ENCODE data around the gene OR11A1.

- TF ChIP-seq, protein P1, sequence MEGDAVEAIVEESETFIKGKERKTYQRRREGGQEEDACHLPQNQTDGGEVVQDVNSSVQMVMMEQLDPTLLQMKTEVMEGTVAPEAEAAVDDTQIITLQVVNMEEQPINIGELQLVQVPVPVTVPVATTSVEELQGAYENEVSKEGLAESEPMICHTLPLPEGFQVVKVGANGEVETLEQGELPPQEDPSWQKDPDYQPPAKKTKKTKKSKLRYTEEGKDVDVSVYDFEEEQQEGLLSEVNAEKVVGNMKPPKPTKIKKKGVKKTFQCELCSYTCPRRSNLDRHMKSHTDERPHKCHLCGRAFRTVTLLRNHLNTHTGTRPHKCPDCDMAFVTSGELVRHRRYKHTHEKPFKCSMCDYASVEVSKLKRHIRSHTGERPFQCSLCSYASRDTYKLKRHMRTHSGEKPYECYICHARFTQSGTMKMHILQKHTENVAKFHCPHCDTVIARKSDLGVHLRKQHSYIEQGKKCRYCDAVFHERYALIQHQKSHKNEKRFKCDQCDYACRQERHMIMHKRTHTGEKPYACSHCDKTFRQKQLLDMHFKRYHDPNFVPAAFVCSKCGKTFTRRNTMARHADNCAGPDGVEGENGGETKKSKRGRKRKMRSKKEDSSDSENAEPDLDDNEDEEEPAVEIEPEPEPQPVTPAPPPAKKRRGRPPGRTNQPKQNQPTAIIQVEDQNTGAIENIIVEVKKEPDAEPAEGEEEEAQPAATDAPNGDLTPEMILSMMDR (IDR thresholded peaks at IDR 0.05; ENCODE audit: insufficient read depth, low read depth, low read length) = no peak
- no peak for TF ChIP-seq EZH2 (IDR thresholded peaks at IDR 0.05; ENCODE audit: insufficient read depth, low read length)
Measured at GRCh38 chr6:29487131-29487530, 30.3 kb upstream of the OR11A1 start.

Data from astrocyte (in vitro differentiated cells and primary cell).